Measurements from ENCODE around the gene NFAT5. TPM values are rescaled to one million over a fixed set of nuclear protein-coding genes. Genes with fewer than 3 reads are reported as not detected.
"Not testable (repeated sequence)": the region's sequence is repeated elsewhere in the genome, so short reads cannot be mapped to it uniquely, and the experiment has no call there.

Gene NFAT5
- total and polyA plus RNA-seq, 7 donors: 1.6 to 27.9 (median 18.8) TPM

DNA sequence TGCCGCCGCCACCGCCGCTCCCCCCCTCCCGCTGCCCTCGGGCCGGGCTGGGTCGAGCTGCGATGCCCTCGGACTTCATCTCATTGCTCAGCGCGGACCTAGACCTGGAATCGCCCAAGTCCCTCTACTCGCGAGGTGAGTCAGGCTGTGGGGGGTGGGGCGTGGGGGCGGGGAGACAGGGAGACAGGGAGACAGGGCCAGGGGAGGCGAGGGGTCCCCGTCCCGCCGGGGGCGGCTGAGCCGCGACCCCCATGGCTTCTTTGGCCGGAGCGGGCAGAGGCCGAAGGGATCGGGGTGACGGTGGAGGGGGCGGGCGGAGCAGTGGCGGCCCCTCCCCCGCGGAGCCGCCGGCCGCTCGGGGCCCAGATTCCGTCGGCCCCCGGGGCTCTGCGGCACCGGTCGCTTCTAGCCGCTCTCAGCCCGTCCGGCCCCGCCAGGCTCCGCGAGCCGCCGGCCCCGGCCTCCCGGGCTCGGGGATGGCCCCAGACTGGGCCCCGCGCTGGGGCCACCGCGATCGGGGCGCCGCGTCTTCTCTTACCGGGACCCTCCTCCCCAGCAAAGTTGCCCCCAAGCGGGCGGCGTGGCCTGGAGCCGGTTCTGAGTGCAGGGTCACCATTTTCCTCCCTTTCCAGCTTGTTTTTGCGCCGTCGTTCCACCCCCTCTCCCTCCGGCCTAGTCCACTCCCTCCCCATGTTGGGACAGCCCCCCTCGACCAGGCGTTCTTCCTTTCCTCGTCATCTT is 644 bp downstream of the NFAT5 start:
- ATAC-seq (peak; percentile 75 to 78 (median 76)), DNase-seq (peak; percentile 59 to 77)
- TF ChIP-seq, protein P1, sequence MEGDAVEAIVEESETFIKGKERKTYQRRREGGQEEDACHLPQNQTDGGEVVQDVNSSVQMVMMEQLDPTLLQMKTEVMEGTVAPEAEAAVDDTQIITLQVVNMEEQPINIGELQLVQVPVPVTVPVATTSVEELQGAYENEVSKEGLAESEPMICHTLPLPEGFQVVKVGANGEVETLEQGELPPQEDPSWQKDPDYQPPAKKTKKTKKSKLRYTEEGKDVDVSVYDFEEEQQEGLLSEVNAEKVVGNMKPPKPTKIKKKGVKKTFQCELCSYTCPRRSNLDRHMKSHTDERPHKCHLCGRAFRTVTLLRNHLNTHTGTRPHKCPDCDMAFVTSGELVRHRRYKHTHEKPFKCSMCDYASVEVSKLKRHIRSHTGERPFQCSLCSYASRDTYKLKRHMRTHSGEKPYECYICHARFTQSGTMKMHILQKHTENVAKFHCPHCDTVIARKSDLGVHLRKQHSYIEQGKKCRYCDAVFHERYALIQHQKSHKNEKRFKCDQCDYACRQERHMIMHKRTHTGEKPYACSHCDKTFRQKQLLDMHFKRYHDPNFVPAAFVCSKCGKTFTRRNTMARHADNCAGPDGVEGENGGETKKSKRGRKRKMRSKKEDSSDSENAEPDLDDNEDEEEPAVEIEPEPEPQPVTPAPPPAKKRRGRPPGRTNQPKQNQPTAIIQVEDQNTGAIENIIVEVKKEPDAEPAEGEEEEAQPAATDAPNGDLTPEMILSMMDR (IDR thresholded peaks at IDR 0.05): no peak
- Histone ChIP-seq H3K4me3 (peak overlapping the region; percentile 93), H3K27ac (peak overlapping the region; percentile 98), H3K4me1 (peaks cover 33% of the 10 kb centered on the region), H3K9me3 (no peaks in the 10 kb centered on the region), H3K36me3 (ENCODE audit: insufficient read depth in 1 of 2, low read depth in 1 of 2) (peaks cover 0 to 8% of the 10 kb centered on the region in 2 donors), H3K27me3 (ENCODE audit: insufficient read depth in 3 of 3, low read length in 2 of 3) (no peaks in the 10 kb centered on the region)
- intact Hi-C loops (cut with DNase I): loop anchor here (2.0 to 5.0 kb wide), 4 partner anchors 51 to 180 kb away; partner anchors contain the start of gene TERF2 (in 1 of the 2)
- WGBS, 3 donors: 0 to 1% (median 1%) methylated on average over 28 to 74 of the region's 75 CpGs

DNA sequence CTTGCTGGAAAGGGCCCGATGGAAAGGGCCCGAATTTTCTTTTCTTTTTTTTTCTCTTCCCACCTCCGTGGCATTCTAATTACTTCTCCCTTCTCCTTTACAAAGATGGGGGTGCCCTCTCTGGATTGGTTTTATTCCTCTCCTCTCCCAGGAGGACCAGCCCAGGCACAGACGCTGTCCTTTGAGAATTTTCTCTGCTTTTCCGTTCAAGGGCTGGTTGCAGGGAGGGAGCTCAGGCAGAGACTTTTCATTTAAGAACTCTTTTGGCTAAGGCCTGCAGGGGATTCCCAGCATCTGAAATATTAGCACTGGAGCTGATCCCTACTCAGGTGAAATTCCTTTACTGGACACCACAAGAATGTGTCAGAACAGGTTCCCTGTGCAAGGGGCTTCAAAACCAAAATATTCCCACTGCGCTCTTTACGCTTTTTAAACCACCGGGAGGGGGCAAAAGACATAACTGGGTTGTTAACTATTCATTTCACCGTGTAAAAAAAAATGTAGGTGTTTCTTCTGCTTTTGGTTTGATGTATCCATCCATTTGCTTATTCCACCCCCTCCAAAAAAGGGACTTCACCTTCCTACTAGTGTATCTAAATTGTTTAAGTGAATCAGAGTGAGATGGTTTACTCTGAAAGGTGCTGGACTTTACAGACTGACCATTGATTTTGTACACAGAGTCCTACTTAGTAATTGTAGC is 1.4 kb downstream of the NFAT5 start:
- Histone ChIP-seq H3K36me3 (ENCODE audit: insufficient read depth in 1 of 2, low read depth in 1 of 2) (peaks cover 0 to 12% of the 10 kb centered on the region in 2 donors), H3K4me3 (peak overlapping the region; percentile 93), H3K27ac (peak overlapping the region; percentile 98), H3K27me3 (ENCODE audit: insufficient read depth in 3 of 3, low read length in 2 of 3) (no peaks in the 10 kb centered on the region), H3K4me1 (peaks cover 33% of the 10 kb centered on the region), H3K9me3 (no peaks in the 10 kb centered on the region)
- TF ChIP-seq, protein P1 (IDR thresholded peaks at IDR 0.05): no peak
- DNase-seq (no peak), ATAC-seq (peak in 1 of 4 donors; percentile 10)
- intact Hi-C loops (cut with DNase I): loop anchor here (2.0 to 5.0 kb wide), 4 partner anchors 50 to 180 kb away; partner anchors contain the start of gene TERF2 (in 1 of the 2)
- WGBS, 3 donors: 1% methylated on average over 9 of the region's 9 CpGs

DNA sequence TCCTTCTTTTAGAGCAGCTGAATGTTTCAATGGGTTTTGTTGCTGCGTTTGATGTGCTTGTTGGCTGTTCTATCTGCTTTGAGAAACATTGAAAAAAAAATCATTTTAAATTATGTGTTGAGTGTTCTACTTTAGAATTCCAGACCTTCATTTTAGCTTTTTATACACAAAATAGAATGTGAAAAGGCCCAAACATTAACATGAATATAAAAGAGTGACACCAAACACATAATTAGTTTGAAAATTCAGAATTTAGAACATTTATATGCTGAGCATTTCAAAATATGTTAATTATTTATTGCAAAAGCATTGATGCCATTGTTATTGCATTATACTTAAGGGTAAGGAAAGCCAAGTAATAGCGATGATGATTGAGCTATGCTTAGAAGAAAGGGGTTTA is 2.9 kb downstream of the NFAT5 start:
- intact Hi-C loops (cut with DNase I): loop anchor here (5.0 kb wide), 3 partner anchors 49 to 171 kb away; no protein-coding TSS in a partner anchor
- ATAC-seq (no peak), DNase-seq (no peak)
- Histone ChIP-seq H3K4me1 (peaks cover 39% of the 10 kb centered on the region), H3K36me3 (ENCODE audit: insufficient read depth in 1 of 2, low read depth in 1 of 2) (peaks cover 0 to 14% of the 10 kb centered on the region in 2 donors), H3K4me3 (peak overlapping the region; percentile 93), H3K9me3 (no peaks in the 10 kb centered on the region), H3K27ac (no peak overlapping the region), H3K27me3 (ENCODE audit: insufficient read depth in 3 of 3, low read length in 2 of 3) (no peaks in the 10 kb centered on the region)
- TF ChIP-seq, protein P1 (IDR thresholded peaks at IDR 0.05): no peak
- 55 to 67% (median 65%) methylated on average over 2 of the region's 2 CpGs for WGBS, 3 donors

DNA sequence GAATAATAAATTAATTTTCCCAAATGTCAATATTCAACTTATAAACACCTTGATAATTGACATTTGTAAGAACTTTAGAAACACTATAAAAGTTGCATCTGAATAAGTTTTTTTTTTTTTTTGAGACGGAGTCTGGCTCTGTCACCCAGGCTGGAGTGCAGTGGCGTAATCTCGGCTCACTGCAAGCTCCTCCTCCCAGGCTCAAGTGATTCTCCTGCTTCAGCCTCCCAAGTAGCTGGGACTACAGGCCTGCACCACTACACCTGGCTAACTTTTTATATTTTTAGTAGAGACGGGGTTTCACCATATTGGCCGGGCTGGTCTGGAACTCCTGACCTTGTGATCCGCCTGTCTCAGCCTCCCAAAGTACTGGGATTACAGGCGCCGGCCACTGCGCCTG is 13.0 kb downstream of the NFAT5 start:
- DNase-seq; H3K4me3 ChIP-seq; intact Hi-C loops (cut with DNase I); H3K27me3 ChIP-seq (ENCODE audit: insufficient read depth in 3 of 3, low read length in 2 of 3); H3K27ac ChIP-seq; H3K9me3 ChIP-seq; ATAC-seq: not testable (repeated sequence)
- 85 to 92% (median 88%) methylated on average over 9 of the region's 9 CpGs for WGBS, 3 donors
- Histone ChIP-seq H3K36me3 (ENCODE audit: insufficient read depth in 1 of 2, low read depth in 1 of 2) (peaks cover 0 to 18% of the 10 kb centered on the region in 2 donors), H3K4me1 (peaks cover 35% of the 10 kb centered on the region)

Measured in psoas muscle (tissue), 8 donors.